Measurements from ENCODE around the gene SYP.

GRCh38 chrX:49249616-49250015 is 49.6 kb upstream of the SYP start:
- TF ChIP-seq CTCF (IDR thresholded peaks at IDR 0.05) (no peak), ZFX (IDR thresholded peaks at IDR 0.05; ENCODE audit: borderline replicate concordance) (no peak)
